ENCODE data around the gene THAP9. TPM values are rescaled to one million over a fixed set of nuclear protein-coding genes. Genes with fewer than 3 reads are reported as not detected.

Gene THAP9
- total RNA-seq, 1 experiment from 2014 or later, result 7.9 TPM

DNA sequence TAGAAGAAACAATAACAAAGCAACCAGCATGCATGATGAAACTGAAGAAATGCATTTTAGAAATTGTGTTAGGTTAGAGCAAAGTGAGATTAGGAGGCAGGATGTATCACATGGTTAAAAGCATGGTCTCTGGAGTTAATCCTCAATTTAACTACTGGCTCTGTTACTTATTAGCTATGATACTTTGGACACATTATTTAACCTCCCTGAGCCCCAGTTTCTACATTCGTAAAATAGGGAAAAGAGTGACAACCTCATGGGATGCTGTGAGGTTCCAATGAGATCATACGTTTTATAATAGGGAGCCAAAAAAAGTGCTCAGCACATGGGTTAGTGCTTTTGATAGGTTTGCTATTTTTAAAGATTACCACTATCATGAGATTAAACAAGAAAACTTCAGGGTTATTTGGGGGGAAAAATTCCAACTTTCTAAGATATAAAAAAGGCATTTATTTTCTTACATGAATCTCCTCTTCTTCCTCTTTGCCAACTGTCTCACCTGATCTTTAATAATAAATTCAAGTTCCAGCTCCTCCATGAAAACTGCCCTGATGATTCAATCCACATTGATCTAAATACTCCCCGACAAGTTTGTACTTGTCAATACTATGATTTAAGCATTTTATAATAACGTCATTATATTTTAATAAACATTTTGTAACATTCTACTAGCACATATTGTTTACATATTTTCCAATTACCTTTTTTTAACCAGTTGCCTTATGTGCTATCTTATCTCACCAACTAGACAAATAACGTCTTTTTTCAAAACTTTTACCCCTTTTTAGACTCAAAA is 14.2 kb upstream of the THAP9 start:
- Histone ChIP-seq H3K4me3 (ENCODE audit: low read depth, low read length) (no peak overlapping the region), H3K27me3 (replicated peaks; ENCODE audit: control insufficient read depth, insufficient read depth, low read length) (no peaks in the 10 kb centered on the region), H3K9me3 (no peaks in the 10 kb centered on the region), H3K36me3 (ENCODE audit: control insufficient read depth, insufficient read depth, low read length) (no peaks in the 10 kb centered on the region), H3K4me1 (peaks cover 28% of the 10 kb centered on the region)
- CTCF ChIA-PET, result interaction anchor here (1.0 kb wide), 1 partner anchor 34 kb away, joined by 4 read pairs; no protein-coding TSS in a partner anchor
- no peaks in the 10 kb centered on the region for H3K9me3 Mint-ChIP-seq (ENCODE audit: unreplicated experiment)
- DNase-seq, result no peak
- POLR2A ChIA-PET, result interaction anchor here (1.2 to 2.3 kb wide), 2 partner anchors 14 to 457 kb away, joined by 3 to 8 read pairs; partner anchors contain the start of gene THAP9
- no peak overlapping the region for H3K27ac Mint-ChIP-seq (ENCODE audit: unreplicated experiment)
- no peaks in the 10 kb centered on the region for H3K27me3 Mint-ChIP-seq (ENCODE audit: insufficient read depth, unreplicated experiment)
- H3K4me1 Mint-ChIP-seq (ENCODE audit: low read depth, unreplicated experiment), result peaks cover 30% of the 10 kb centered on the region
- intact Hi-C loops (cut with micrococcal nuclease; ENCODE audit: unreplicated experiment), result no loop called here
- peak overlapping the region; percentile 6 for H3K4me3 Mint-ChIP-seq (ENCODE audit: unreplicated experiment)
- TF ChIP-seq, protein P1, sequence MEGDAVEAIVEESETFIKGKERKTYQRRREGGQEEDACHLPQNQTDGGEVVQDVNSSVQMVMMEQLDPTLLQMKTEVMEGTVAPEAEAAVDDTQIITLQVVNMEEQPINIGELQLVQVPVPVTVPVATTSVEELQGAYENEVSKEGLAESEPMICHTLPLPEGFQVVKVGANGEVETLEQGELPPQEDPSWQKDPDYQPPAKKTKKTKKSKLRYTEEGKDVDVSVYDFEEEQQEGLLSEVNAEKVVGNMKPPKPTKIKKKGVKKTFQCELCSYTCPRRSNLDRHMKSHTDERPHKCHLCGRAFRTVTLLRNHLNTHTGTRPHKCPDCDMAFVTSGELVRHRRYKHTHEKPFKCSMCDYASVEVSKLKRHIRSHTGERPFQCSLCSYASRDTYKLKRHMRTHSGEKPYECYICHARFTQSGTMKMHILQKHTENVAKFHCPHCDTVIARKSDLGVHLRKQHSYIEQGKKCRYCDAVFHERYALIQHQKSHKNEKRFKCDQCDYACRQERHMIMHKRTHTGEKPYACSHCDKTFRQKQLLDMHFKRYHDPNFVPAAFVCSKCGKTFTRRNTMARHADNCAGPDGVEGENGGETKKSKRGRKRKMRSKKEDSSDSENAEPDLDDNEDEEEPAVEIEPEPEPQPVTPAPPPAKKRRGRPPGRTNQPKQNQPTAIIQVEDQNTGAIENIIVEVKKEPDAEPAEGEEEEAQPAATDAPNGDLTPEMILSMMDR (IDR thresholded peaks at IDR 0.05; ENCODE audit: insufficient read depth in 1 of 2, low read depth in 1 of 2, low read length in 1 of 2, severe bottlenecking in 1 of 2, unreplicated experiment in 1 of 2), result no peak
- H3K36me3 Mint-ChIP-seq (ENCODE audit: insufficient read depth, unreplicated experiment), result peaks cover 53% of the 10 kb centered on the region
- no TSS peak for BruUV-seq (replicated peaks)

DNA sequence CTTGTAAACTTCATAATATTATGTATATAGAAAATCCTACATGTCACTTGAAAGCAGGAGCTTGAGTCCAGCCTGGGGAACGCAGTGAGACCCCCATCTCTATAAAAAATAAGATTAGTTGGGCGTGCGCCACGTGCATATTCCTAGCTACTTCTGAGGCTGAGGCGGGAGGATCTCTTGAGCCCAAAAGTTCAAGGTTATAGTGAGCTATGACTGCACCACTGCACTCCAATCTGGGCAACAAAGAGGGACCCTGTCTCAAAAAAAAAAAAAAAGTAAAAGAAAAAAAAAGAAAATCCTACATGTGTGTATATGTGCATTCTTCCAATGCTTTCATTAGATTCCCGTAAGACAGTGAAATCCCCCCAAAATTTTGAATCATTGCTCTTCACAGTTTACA is 11.2 kb upstream of the THAP9 start:
- H3K9me3 Mint-ChIP-seq (ENCODE audit: unreplicated experiment), result no peaks in the 10 kb centered on the region
- H3K4me3 Mint-ChIP-seq (ENCODE audit: unreplicated experiment), result peak overlapping the region; percentile 94
- Histone ChIP-seq H3K36me3 (ENCODE audit: control insufficient read depth, insufficient read depth, low read length) (no peaks in the 10 kb centered on the region), H3K4me3 (ENCODE audit: low read depth, low read length) (peak overlapping the region; percentile 73), H3K27me3 (replicated peaks; ENCODE audit: control insufficient read depth, insufficient read depth, low read length) (no peaks in the 10 kb centered on the region), H3K9me3 (no peaks in the 10 kb centered on the region), H3K4me1 (peaks cover 48% of the 10 kb centered on the region)
- intact Hi-C loops (cut with micrococcal nuclease; ENCODE audit: unreplicated experiment), result no loop called here
- peaks cover 40% of the 10 kb centered on the region for H3K4me1 Mint-ChIP-seq (ENCODE audit: low read depth, unreplicated experiment)
- no peak for DNase-seq
- no TSS peak for BruUV-seq (replicated peaks)
- TF ChIP-seq, protein P1 (IDR thresholded peaks at IDR 0.05; ENCODE audit: insufficient read depth in 1 of 2, low read depth in 1 of 2, low read length in 1 of 2, severe bottlenecking in 1 of 2, unreplicated experiment in 1 of 2), result no peak
- H3K27me3 Mint-ChIP-seq (ENCODE audit: insufficient read depth, unreplicated experiment), result no peaks in the 10 kb centered on the region
- peak overlapping the region; percentile 95 for H3K27ac Mint-ChIP-seq (ENCODE audit: unreplicated experiment)
- ChIA-PET POLR2A (interaction anchor here (0.6 to 1.6 kb wide), 3 partner anchors 10 to 146 kb away, joined by 4 to 11 read pairs (median 6); partner anchors contain the start of gene COPS4), CTCF (interaction anchor here (0.6 to 1.1 kb wide), 2 partner anchors 37 to 201 kb away, joined by 4 to 5 read pairs; no protein-coding TSS in a partner anchor)
- peaks cover 46% of the 10 kb centered on the region for H3K36me3 Mint-ChIP-seq (ENCODE audit: insufficient read depth, unreplicated experiment)

DNA sequence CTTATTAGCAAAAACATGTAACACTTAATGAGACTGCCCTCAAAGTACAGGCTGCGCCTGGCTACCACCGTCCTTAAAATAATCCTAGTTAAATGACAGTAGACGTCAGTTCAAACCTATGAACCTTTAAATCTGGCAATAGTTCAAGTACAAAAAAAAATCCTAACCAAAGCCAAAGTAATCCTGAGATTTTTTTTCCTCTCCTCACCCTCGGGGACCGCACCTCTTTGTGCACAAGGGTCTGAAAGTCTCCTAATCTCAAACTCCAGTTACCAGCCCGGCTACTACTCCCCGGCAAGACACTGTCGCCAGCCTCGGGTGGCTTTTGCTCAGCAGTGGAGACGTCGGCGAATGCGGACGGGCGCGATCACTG is 10.0 kb upstream of the THAP9 start:
- Histone ChIP-seq H3K4me1 (peaks cover 51% of the 10 kb centered on the region), H3K36me3 (ENCODE audit: control insufficient read depth, insufficient read depth, low read length) (no peaks in the 10 kb centered on the region), H3K27me3 (replicated peaks; ENCODE audit: control insufficient read depth, insufficient read depth, low read length) (no peaks in the 10 kb centered on the region), H3K9me3 (no peaks in the 10 kb centered on the region), H3K4me3 (ENCODE audit: low read depth, low read length) (peak overlapping the region; percentile 73)
- TF ChIP-seq, protein P1 (IDR thresholded peaks at IDR 0.05; ENCODE audit: insufficient read depth in 1 of 2, low read depth in 1 of 2, low read length in 1 of 2, severe bottlenecking in 1 of 2, unreplicated experiment in 1 of 2), result no peak
- no peak for DNase-seq
- Mint-ChIP-seq H3K4me3 (ENCODE audit: unreplicated experiment) (peak overlapping the region; percentile 94), H3K4me1 (ENCODE audit: low read depth, unreplicated experiment) (peaks cover 32% of the 10 kb centered on the region), H3K36me3 (ENCODE audit: insufficient read depth, unreplicated experiment) (peaks cover 47% of the 10 kb centered on the region), H3K27me3 (ENCODE audit: insufficient read depth, unreplicated experiment) (no peaks in the 10 kb centered on the region), H3K9me3 (ENCODE audit: unreplicated experiment) (no peaks in the 10 kb centered on the region), H3K27ac (ENCODE audit: unreplicated experiment) (peak overlapping the region; percentile 95)
- ChIA-PET CTCF (interaction anchor here (0.6 kb wide), 1 partner anchor 486 kb away, joined by 5 read pairs; no protein-coding TSS in a partner anchor), POLR2A (interaction anchor here (0.6 to 1.0 kb wide), 2 partner anchors 10 to 168 kb away, joined by 3 to 6 read pairs; partner anchors contain the start of gene THAP9)
- intact Hi-C loops (cut with micrococcal nuclease; ENCODE audit: unreplicated experiment), result loop anchor here (2.0 kb wide), 1 partner anchor 38 kb away; no protein-coding TSS in a partner anchor
- BruUV-seq (replicated peaks), result TSS peak; percentile 34
